ENCODE measurements around the gene INPP5B. TPM values are rescaled to one million over a fixed set of nuclear protein-coding genes. Genes with fewer than 3 reads are reported as not detected.

INPP5B gene
- total RNA-seq, 1 donor from 2014 or later: 19.4 TPM

Other genes starting within 250 kb of the INPP5B start
- 0.03 TPM for gene EPHA10, start 181.9 kb downstream of the INPP5B start, total RNA-seq
- 4.3 TPM for gene MANEAL, start 153.2 kb downstream of the INPP5B start, total RNA-seq
- 36.1 TPM for gene C1orf122, start 139.3 kb downstream of the INPP5B start, total RNA-seq
- gene YRDC, start 138.8 kb downstream of the INPP5B start, total RNA-seq: 4.8 TPM
- gene MTF1, start 87.5 kb downstream of the INPP5B start, total RNA-seq: 6.6 TPM
- 21.0 TPM for gene SF3A3, start 43.0 kb upstream of the INPP5B start, total RNA-seq
- gene FHL3, start 58.5 kb upstream of the INPP5B start, total RNA-seq: 2.3 TPM
- 8.2 TPM for gene UTP11, start 65.7 kb upstream of the INPP5B start, total RNA-seq
- 0.08 TPM for gene POU3F1, start 99.7 kb upstream of the INPP5B start, total RNA-seq